Endothelial cell of umbilical vein (primary cell): ENCODE results near the gene ATXN7L1. TPM values are rescaled to one million over a fixed set of nuclear protein-coding genes. Genes with fewer than 3 reads are reported as not detected.

Source experiments
- BruUV-seq: library from RNA; stranded (reverse); fragments of 400-500 nt; replicated peaks from 2 replicates; lab custom pipeline; 2021; lab: Mats Ljungman, UMichigan
- CTCF ChIA-PET: fragments of 300-600, 350-600 bp; sonication (Branson Sonifier 250); formaldehyde crosslinking; loops from one replicate; lab custom pipeline; 2021; ENCODE audit warnings: antibody characterized with exemption, inconsistent platforms; lab: Charles Lee
- POLR2A ChIA-PET: fragments of 300-600, 350-600 bp; sonication (Branson Sonifier 250); formaldehyde crosslinking; loops from one replicate; lab custom pipeline; 2021; ENCODE audit warnings: antibody characterized with exemption, inconsistent platforms; lab: Charles Lee
- DNase-seq: peaks from one replicate; pipeline ENCODE4 v3.0.0-alpha.2; 2011; ENCODE audit warnings: low read depth, low spot score
- FAIRE-seq: peaks from 2 replicates; lab custom pipeline; 2011; peaks lifted over from hg19 to GRCh38; lab: Jason Lieb, UNC
- H2AFZ ChIP-seq: 2 replicates; pipeline ENCODE4 v1.6.0; 2012; ENCODE audit warnings: low read depth, low read length, control low read depth, inconsistent platforms
- H3K27ac ChIP-seq: 2 replicates; pipeline ENCODE4 v1.5.1; 2011; ENCODE audit warnings: low read depth, mild to moderate bottlenecking, control low read depth, low read length, moderate library complexity; ENCODE audit not compliant: insufficient read depth
- H3K27me3 ChIP-seq, 2 experiments: 2 replicates each; pipeline versions ENCODE4 v1.6.0 to v1.6.1; 2011; ENCODE audit warnings: low read length in 2 of 2, mixed read lengths in 1 of 2; ENCODE audit not compliant: control insufficient read depth in 2 of 2, insufficient read depth in 2 of 2
- H3K36me3 ChIP-seq, 2 experiments: 2 replicates in 1 of 2; 3 replicates in 1 of 2; pipeline ENCODE4 v1.5.1; 2011; ENCODE audit warnings: low read length in 2 of 2, mild to moderate bottlenecking in 1 of 2, moderate library complexity in 1 of 2; ENCODE audit not compliant: control insufficient read depth in 2 of 2, insufficient read depth in 2 of 2; ENCODE audit errors: extremely low read depth in 1 of 2
- H3K4me1 ChIP-seq: 3 replicates; pipeline ENCODE4 v1.5.1; 2011; ENCODE audit warnings: mild to moderate bottlenecking, low read length; ENCODE audit not compliant: control insufficient read depth, insufficient read depth; ENCODE audit errors: extremely low read depth
- H3K4me2 ChIP-seq: 2 replicates; pipeline ENCODE4 v1.6.1; 2011; ENCODE audit warnings: low read length, control low read depth, mixed read lengths; ENCODE audit not compliant: insufficient read depth
- H3K4me3 ChIP-seq, 3 experiments: fragments of 200-600 bp in 1 of 3; sonication (generic), shearing (Covaris generic) in 1 of 3; replicated peaks in 1 of 3; 2 replicates each; pipeline ENCODE4 v1.5.1; 2011 to 2016; ENCODE audit warnings: control low read depth in 3 of 3, low read length in 3 of 3, mild to moderate bottlenecking in 2 of 3, inconsistent platforms in 1 of 3, low read depth in 1 of 3, moderate library complexity in 1 of 3; ENCODE audit not compliant: insufficient read depth in 1 of 3
- H3K79me2 ChIP-seq: 2 replicates; pipeline ENCODE4 v1.6.0; 2012; ENCODE audit warnings: low read length, inconsistent platforms; ENCODE audit not compliant: control insufficient read depth, insufficient read depth
- H3K9ac ChIP-seq: replicated peaks from 2 replicates; pipeline ENCODE3; 2011; ENCODE audit warnings: low read length, control low read depth; ENCODE audit not compliant: insufficient read depth; ENCODE audit errors: extremely low read depth
- H3K9me1 ChIP-seq: replicated peaks from 3 replicates; pipeline ENCODE4 v1.6.0; 2011; ENCODE audit warnings: mild to moderate bottlenecking, low read length; ENCODE audit not compliant: control insufficient read depth, insufficient read depth; ENCODE audit errors: extremely low read depth
- H3K9me3 ChIP-seq: replicated peaks from 2 replicates; pipeline ENCODE4 v1.5.1; 2012; ENCODE audit warnings: low read length, inconsistent platforms; ENCODE audit not compliant: control insufficient read depth, insufficient read depth
- H4K20me1 ChIP-seq: replicated peaks from 2 replicates; pipeline ENCODE3; 2011; ENCODE audit warnings: mild to moderate bottlenecking, low read length; ENCODE audit not compliant: control insufficient read depth, insufficient read depth; ENCODE audit errors: extremely low read depth
- FOS ChIP-seq: IDR thresholded peaks from 2 replicates; pipeline ENCODE4 v1.6.1; 2011; ENCODE audit warnings: mild to moderate bottlenecking, low read length, moderate library complexity, borderline replicate concordance; ENCODE audit not compliant: insufficient read depth
- GATA2 ChIP-seq: IDR thresholded peaks from 2 replicates; pipeline ENCODE4 v1.7.0; 2011; ENCODE audit warnings: low read depth, mild to moderate bottlenecking, moderate library complexity, mixed read lengths, low read length; ENCODE audit not compliant: insufficient read length, insufficient read depth
- POLR2A ChIP-seq: IDR thresholded peaks from 2 replicates; pipeline ENCODE4 v1.6.1; 2012; ENCODE audit warnings: low read depth, mild to moderate bottlenecking, control low read depth, low read length
- POLR2AphosphoS5 ChIP-seq: IDR thresholded peaks from 2 replicates; pipeline ENCODE4 v1.6.1; 2012; ENCODE audit warnings: low read depth, mild to moderate bottlenecking, control low read depth, low read length, moderate library complexity; ENCODE audit not compliant: insufficient read depth
- dilution Hi-C: fragments of 300-500 bp; cut with MboI; formaldehyde crosslinking; loops from one replicate; pipeline ENCODE4 v1.15.0; 2019; ENCODE audit warnings: low sequenced_read_pairs; ENCODE audit not compliant: extremely low pct_ligation_motif_present
- intact Hi-C: fragments of 100-400 bp; cut with micrococcal nuclease; formaldehyde crosslinking; loops from one replicate; pipeline ENCODE4 v1.10.0; 2022
- polyA plus RNA-seq, 4 experiments: library from polyadenylated mRNA; depleted of rRNA in 3 of 4; stranded (reverse) in 3 of 4; unstranded in 1 of 4; fragments of >200 nt; gene quantifications; 2 replicates each; pipeline versions ENCODE4 v1.2.1 to v1.2.3, GENCODE V29; 2011 to 2012; ENCODE audit warnings: missing spikeins in 1 of 4
- total RNA-seq: library from RNA; stranded (reverse); gene quantifications from 2 replicates; pipeline ENCODE4 v1.2.3, GENCODE V29; 2021

Gene ATXN7L1
- total and polyA plus RNA-seq, 2 donors (not counting 3 experiments of a cell fraction or from before 2014, with no cell fraction given): 4.6 to 15.6 TPM

DNA sequence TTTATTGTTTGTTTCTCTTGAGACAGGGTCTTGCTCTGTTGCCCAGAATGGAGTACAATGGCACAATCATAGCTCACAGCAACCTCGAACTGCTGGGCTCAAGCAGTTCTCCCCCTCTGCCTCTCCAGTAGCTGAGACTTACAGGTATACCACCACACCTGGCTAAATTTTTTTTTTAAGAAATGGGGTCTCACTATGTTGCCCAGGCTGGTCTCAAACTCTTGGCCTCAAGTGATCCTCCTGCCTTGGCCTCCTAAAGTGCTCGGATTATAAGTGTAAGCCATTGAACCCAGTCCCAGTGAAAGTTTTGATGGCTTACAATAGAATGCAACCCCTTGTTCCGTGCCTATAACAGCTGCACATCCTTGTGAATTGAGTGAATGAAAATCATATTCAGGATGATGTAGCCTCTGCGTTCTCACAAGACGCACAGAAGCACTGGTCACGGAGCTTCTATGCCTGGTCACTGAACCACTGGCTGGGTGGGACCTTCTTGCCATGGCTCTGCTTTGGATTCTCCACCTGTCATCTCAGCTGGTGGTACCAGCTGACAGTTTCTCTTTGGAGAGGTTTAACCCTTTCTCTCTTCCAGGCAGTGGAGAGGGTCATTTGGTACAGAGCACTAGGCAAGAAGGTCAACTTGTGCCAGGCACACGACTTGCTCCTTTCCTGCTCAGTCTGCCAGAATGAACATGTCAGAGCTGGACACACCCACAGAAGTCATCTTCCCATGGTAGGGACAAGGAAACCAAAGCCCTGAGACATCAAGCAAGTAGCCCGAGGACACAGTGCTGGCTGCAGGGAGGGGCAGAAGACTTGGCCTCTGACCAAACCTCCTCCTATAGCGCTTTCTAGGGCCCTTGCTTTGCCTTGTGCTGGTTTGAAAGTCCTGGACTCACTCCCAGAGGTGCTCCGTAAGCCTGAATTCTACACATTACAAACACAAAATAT is 89.6 kb downstream of the ATXN7L1 start:
- H3K9me1 ChIP-seq: no peaks in the 10 kb centered on the region
- H2AFZ ChIP-seq: no peak overlapping the region
- no peak overlapping the region for H3K9ac ChIP-seq
- H3K36me3 ChIP-seq: no peaks in the 10 kb centered on the region
- no peaks in the 10 kb centered on the region for H4K20me1 ChIP-seq
- dilution Hi-C loops (no loop called here), intact Hi-C loops (no loop called here)
- no peaks in the 10 kb centered on the region for H3K9me3 ChIP-seq
- no peaks in the 10 kb centered on the region for H3K79me2 ChIP-seq
- BruUV-seq: no TSS peak
- H3K27ac ChIP-seq: no peak overlapping the region
- ChIA-PET CTCF (interaction anchor here (0.9 to 1.5 kb wide), 7 partner anchors 10 to 101 kb away, joined by 3 to 5 read pairs (median 5); no protein-coding TSS in a partner anchor), POLR2A (no interaction called here)
- peaks cover 12% of the 10 kb centered on the region for H3K4me1 ChIP-seq
- DNase-seq (no peak), FAIRE-seq (no peak)
- H3K4me2 ChIP-seq: no peak overlapping the region
- TF ChIP-seq GATA2: no peak
- no peak for TF ChIP-seq POLR2AphosphoS5
- no peaks in the 10 kb centered on the region for H3K27me3 ChIP-seq
- no peak overlapping the region for H3K4me3 ChIP-seq

DNA sequence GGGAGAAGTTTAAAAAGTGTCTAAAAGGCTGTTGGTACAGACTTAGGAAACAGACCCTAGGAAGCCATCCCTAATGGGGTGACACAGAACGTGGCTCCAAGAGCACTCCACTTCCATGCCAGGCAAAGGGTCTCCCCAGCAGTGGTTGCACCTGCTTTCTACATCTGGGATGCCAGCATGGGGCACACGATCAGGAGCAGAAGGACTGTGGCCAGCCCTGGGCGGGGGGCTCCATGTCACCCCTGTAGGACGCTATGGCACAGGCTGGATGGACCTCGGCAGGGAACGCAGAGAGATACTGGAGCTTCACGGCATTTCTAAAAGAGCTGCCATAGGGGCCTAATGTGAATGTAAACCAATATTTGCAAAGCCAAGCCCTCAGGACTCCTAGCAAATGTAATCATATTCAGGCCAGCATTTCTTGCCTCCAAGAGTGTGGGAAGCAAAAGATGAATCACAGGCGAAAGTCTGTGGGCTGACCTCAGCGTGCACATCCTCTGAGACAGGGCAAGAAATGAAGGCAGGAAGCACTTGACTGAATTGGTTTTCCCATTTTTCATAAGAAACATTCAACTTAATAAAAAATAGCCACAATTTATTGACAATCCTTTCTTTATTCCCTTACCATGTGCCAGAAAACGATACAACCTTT is 93.9 kb downstream of the ATXN7L1 start:
- no TSS peak for BruUV-seq
- Histone ChIP-seq H3K36me3 (no peaks in the 10 kb centered on the region), H3K27ac (no peak overlapping the region), H4K20me1 (no peaks in the 10 kb centered on the region), H3K79me2 (no peaks in the 10 kb centered on the region), H3K27me3 (no peaks in the 10 kb centered on the region), H3K4me1 (peaks cover 12% of the 10 kb centered on the region), H3K4me2 (peak overlapping the region; percentile 2), H3K9me3 (no peaks in the 10 kb centered on the region), H3K9me1 (no peaks in the 10 kb centered on the region), H2AFZ (no peak overlapping the region), H3K4me3 (no peak overlapping the region), H3K9ac (no peak overlapping the region)
- FAIRE-seq (peak; percentile 78), DNase-seq (peak; percentile 62)
- dilution Hi-C loops (no loop called here), intact Hi-C loops (no loop called here)
- CTCF ChIA-PET: interaction anchor here (1.0 to 1.8 kb wide), 3 partner anchors 12 to 17 kb away, joined by 3 to 11 read pairs (median 5); no protein-coding TSS in a partner anchor
- TF ChIP-seq POLR2A: no peak
- peak; percentile 70 for TF ChIP-seq FOS
- POLR2A ChIA-PET: no interaction called here
